HG02852 (cell line): ENCODE results near the gene TLE6.
"Not testable (repeated sequence)": the region's sequence is repeated elsewhere in the genome, so short reads cannot be mapped to it uniquely, and the experiment has no call there.

ENCODE experiments used
- ATAC-seq: cut with Tn5 transposase; IDR thresholded peaks from one replicate; pipeline ENCODE4 v1.9.1; 2021; ENCODE audit warnings: mild to moderate bottlenecking, moderate library complexity; ENCODE audit not compliant: unreplicated experiment

The TLE6 gene

GRCh38 chr19:2977001-2977745 is at the start of gene TLE6:
TSS of gene TLE6 (plus strand) at chr19:2977564. CDS start at chr19:2978234, 670 bp downstream.
- peak; percentile 92 for ATAC-seq

DNA sequence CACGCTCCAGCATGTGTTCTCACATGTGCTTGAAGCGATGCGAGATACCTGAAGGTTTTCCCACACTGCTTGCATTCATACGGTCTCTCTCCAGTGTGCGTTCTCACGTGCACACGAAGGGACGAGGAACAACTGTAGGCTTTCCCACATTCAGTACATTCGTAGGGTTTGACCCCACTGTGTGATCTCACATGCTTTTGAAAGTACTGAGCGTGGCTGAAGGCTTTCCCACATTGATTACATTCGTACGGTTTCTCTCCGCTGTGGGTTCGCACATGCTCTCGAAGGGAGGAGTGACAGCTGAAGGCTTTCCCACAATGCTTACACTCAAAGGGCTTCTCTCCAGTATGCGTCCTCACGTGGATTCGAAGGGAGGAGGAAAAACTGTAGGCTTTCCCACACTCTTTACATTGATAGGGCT is 43.9 kb upstream of the TLE6 start:
- ATAC-seq: no peak

DNA sequence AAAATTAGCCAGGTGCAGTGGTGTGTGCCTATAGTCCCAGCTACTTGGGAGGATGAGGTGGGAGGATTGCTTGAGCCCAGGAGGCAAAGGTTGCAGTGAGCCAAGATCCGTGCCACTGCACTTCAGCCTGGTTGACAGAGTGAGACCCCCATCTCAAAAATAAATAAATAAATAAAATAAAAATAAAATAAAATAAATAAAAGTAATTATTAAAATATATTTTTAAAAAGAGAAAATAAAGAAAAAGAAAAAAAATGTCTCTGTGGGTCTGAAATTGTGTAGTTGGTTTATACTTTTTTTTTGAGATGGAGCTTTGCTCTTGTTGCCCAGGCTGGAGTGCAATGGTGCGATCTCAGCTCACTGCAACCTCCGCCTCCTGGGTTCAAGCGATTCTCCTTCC is 41.5 kb upstream of the TLE6 start:
- ATAC-seq: not testable (repeated sequence)

GRCh38 chr19:2942928-2943640 is 34.3 kb upstream of the TLE6 start:
- ATAC-seq: no peak

GRCh38 chr19:2944403-2944774 is 33.0 kb upstream of the TLE6 start:
- no peak for ATAC-seq

DNA sequence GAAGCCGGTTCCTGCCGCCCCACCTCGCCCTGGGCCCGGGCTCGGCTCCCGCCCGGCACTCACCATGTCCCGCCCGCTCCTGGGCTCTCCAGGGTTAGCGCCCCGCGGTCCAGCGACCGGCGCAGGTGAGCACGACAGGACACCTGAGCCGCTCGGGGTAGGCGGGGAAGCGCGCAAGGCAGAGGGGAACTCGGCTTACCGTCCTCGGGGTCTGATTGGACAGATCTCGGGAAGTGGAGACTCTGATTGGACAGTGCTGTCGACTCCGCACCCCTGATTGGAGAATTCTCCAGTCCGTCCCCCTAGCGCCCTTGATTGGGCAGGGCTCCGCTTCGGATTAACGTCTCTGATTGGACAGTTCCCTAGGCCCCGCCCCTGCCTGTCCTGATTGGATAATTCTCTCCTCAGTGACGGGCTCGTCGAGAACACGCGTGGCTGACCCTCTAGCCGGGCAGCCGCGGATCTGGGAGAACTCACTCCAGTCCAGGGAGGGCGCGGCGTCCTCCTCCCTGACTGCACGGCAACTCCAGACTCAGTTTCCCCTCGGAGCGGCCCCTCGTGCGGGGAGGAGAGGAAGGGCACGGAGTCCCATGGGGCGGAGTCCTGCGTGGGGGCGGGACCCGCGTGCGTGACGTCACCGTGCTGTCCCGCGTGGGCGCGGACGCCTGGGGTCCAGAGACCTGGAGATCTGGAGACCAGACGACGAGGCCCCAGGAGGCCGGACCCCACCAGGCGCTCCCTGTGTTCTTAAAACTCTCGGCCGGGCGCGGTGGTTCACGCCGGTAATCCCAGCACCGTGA is 32.4 kb upstream of the TLE6 start, which contains the start of gene ZNF77:
Gene ZNF77, minus strand, starts transcription at position 197 of the 800 bp plus-strand sequence. Its CDS starts 131 bp downstream, at position 66.
- peak; percentile 96 for ATAC-seq

DNA sequence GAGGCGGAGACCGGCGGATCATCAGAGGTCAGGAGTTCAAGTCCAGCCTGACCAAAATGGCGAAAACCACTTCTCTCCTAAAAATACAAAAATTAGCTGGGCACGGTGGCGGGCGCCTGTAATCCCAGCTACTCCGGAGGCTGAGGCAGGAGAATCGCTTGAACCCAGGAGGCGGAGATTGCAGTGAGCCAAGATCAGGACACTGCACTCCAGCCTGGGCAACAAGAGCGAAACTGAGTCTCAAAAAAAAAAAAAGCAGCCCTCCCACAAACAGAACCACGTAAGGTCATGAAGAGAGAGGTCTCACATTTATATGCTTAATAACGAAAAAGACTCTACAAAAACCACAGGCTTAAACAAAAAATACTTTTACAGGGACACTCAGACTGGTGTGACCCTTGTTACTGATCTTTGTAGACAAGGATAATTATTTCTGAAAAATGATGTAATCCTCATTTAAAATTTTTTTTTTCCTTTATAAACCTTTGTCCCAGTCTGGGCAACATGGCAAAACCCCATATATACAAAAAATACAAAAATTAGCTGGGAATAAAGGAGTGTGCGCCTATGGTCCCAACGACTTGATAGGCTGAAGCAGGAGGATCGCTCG is 31.7 kb upstream of the TLE6 start:
- no peak for ATAC-seq

DNA sequence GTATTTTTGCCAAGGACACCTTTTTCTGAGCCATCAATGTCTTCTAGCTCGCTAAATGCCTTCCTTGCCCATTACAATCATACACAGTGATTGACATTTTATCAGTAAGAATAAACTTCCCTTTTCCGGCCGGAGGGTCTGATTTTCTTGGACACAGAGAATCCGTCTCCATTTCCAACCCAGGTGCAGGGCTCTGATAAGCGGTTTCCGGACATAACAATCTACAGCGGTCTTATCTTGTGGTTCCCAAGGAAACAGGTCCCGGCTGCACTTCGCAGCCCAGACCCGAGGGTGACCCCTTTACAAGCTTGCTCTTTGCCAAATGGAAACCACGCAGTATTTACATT is 27.5 kb upstream of the TLE6 start:
- no peak for ATAC-seq

DNA sequence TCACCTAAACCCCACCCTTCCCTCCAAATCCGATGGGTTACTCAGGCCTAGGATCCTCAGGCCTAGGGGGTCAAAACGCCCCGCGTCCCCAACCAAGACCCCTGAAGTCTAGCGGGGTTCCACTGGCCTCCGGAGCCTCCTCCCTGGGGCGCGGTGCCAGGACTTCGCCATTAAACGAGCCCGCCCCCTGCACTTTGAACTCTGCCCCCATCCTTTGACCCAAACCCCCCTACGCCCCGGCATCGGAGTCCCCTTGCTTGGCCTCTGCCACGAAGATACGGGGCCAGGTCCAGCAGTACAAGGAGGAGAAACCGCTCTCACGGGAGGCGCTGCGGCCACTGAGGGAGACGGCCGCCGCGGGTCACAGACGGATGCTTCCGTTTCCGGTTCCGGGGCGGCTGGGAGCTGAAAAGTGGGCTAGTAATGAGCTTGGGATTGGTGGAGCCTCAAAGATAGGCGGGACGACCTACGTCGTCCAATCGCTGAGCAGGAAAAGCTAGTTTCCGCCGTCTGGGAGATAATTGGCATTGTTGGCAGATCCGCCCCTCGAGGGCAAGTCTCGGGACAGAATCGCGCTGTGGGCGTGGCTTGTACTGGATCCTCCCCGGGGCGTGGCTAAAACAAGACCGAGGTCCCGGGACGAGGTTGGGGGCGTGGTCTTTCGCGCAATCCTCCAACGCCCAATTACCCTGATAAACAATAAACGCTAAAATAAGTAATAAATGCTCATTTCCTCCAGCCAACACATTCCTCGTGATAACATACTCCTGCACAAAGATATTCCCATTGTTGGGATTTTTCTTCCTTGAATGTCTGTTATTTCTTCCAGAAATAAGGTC is 26.9 kb upstream of the TLE6 start:
- peak; percentile 92 for ATAC-seq

- no peak for ATAC-seq
These were observed 24.3 kb upstream of the TLE6 start for GRCh38 chr19:2952953-2953481.

- ATAC-seq: no peak
These were observed 20.2 kb upstream of the TLE6 start for GRCh38 chr19:2957160-2957559.

- no peak for ATAC-seq
These were observed 17.2 kb upstream of the TLE6 start for GRCh38 chr19:2960120-2960519.

DNA sequence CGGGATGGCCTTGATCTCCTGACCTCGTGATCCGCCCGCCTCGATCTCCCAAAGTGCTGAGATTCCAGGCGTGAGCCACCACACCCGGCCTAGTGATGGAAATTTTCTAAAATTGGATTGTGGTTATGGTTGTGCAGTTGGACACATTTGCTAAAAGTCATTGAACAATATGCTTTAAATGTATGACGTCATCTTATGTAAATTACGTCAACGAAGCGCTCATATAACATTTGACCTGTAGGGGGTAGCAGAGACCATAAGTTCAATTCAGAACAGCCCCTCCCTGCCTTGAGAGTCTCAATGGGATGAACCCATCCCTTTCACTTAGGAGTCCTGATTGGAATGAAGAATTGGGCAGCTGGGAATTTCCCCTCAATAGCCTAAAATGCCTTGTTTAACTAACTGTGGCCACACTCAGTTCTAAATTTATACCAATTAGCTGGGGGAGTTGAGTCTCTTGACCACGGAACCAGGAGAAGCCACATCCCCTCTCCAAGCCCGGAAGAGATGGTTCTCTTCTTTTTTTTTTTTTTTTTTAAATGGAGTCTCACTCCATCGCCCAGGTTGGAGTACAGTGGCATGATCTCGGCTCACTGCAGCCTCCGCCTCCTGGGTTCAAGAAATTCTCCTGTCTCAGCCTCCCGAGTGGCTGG is 15.2 kb upstream of the TLE6 start:
- ATAC-seq: no peak

DNA sequence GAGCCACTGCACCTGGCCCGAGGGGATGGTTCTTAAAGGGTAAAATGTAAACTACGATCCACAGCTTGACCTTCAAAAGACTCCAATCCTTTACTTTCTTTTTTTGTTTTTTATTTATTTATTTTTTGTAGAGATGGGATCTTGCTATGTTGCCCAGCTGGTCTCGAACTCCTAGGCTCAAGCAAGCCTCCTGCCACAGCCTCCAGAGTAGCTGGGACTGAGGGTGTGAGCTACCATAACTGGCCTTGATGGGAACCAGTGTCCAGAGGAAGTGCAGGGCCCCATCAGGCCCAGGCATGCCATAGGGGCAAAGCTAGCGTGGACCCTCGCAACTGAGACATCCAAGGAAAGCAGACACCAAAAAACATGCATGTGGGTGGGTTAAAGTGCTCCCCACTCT is 14.2 kb upstream of the TLE6 start:
- no peak for ATAC-seq

- not testable (repeated sequence) for ATAC-seq
These were observed 13.7 kb upstream of the TLE6 start for GRCh38 chr19:2963631-2964030.

- no peak for ATAC-seq
These were observed 12.5 kb upstream of the TLE6 start for GRCh38 chr19:2964874-2965273.

- no peak for ATAC-seq
These were observed 9.4 kb upstream of the TLE6 start for GRCh38 chr19:2967972-2968371.

GRCh38 chr19:2969104-2969504 is 8.3 kb upstream of the TLE6 start:
- no peak for ATAC-seq

GRCh38 chr19:2970201-2970835 is 7.0 kb upstream of the TLE6 start:
- no peak for ATAC-seq
